Kidney (tissue), 14 donors: ENCODE measurements around the gene ACTL7B. TPM values are rescaled to one million over a fixed set of nuclear protein-coding genes. Genes with fewer than 3 reads are reported as not detected.

Experiments used
- DNase-seq, 5 donors: peaks; one replicate each; pipeline ENCODE4 v3.0.0-alpha.2; 2013 to 2020
- FAIRE-seq: peaks from 2 replicates; lab custom pipeline; 2012; peaks lifted over from hg19 to GRCh38; lab: Jason Lieb, UNC
- H3K27ac ChIP-seq, 2 donors: one replicate each; pipeline ENCODE4 v1.7.0; 2013; ENCODE audit warnings: low read depth in 2 of 2, low read length in 2 of 2, inconsistent platforms in 1 of 2
- H3K27me3 ChIP-seq: one replicate; pipeline ENCODE4 v1.7.1; 2013; ENCODE audit warnings: low read length, inconsistent platforms; ENCODE audit not compliant: control insufficient read depth, insufficient read depth
- H3K36me3 ChIP-seq, 3 donors: one replicate each; pipeline versions ENCODE4 v1.7.0 to v1.7.1; 2013; ENCODE audit warnings: low read length in 3 of 3, control low read depth in 1 of 3, inconsistent platforms in 1 of 3; ENCODE audit not compliant: insufficient read depth in 3 of 3, control insufficient read depth in 2 of 3
- H3K4me1 ChIP-seq, 3 donors: one replicate each; pipeline versions ENCODE4 v1.7.0 to v1.7.1; 2013; ENCODE audit warnings: low read length in 3 of 3, inconsistent platforms in 1 of 3, low read depth in 1 of 3; ENCODE audit not compliant: control insufficient read depth in 2 of 3, insufficient read depth in 2 of 3
- H3K4me3 ChIP-seq, 3 donors: one replicate each; pipeline versions ENCODE4 v1.7.0 to v1.8.1; 2013; ENCODE audit warnings: low read length in 3 of 3, control low read depth in 1 of 3, inconsistent platforms in 1 of 3
- H3K9ac ChIP-seq, 3 donors: one replicate each; pipeline versions ENCODE4 v1.7.0 to v1.7.1; 2013; ENCODE audit warnings: low read length in 3 of 3, control low read depth in 1 of 3, inconsistent platforms in 1 of 3
- H3K9me3 ChIP-seq, 3 donors: one replicate each; pipeline versions ENCODE4 v1.7.0 to v1.7.1; 2013; ENCODE audit warnings: low read length in 3 of 3, control low read depth in 1 of 3, inconsistent platforms in 1 of 3; ENCODE audit not compliant: control insufficient read depth in 2 of 3, insufficient read depth in 1 of 3
- CTCF ChIP-seq: IDR thresholded peaks from 3 replicates; pipeline ENCODE4 v1.5.1; 2012; ENCODE audit warnings: mild to moderate bottlenecking, moderate library complexity, borderline replicate concordance; ENCODE audit not compliant: insufficient read depth; ENCODE audit errors: extremely low read depth
- intact Hi-C: fragments of 100-400 bp; cut with DNase I; formaldehyde crosslinking; loops from one replicate; pipeline ENCODE4 v1.11.1; 2022
- polyA plus RNA-seq: library from polyadenylated mRNA; stranded (reverse); fragments of 350-450 nt; fragmentation: Illumina TruSeq; extraction: RNeasy Lipid Tissue Mini Kit (QIAGEN cat#74804); gene quantifications from one replicate; pipeline ENCODE4 v1.2.3, GENCODE V29; 2014; ENCODE audit warnings: low read depth, low replicate concordance; ENCODE audit not compliant: insufficient read depth
- total RNA-seq: library from RNA; stranded (reverse); fragmentation: NEBNext Ultra II Directional; extraction: Animal tissue kit (Norgen Biotek cat#: 25700); gene quantifications from one replicate; pipeline ENCODE4 v1.2.1, GENCODE V29; 2021
- donor health status: control.
- donor health status: control.
- donor health status: control.
- donor health status: control.
- donor health status: control.
- donor health status: DM: yes; HTN: yes; CAD: no.
- donor health status: Normal renal cell carcinoma (clear cell type).

ACTL7B gene
- total and polyA plus RNA-seq, 2 donors from 2014 or later = not detected

- H3K36me3 ChIP-seq = peaks cover 2 to 12% (median 5%) of the 10 kb centered on the region in 3 donors
- DNase-seq (no peak), FAIRE-seq (no peak)
- no peak overlapping the region for H3K4me3 ChIP-seq
- no peak overlapping the region for H3K27ac ChIP-seq
- intact Hi-C loops = no loop called here
- H3K9me3 ChIP-seq = no peaks in the 10 kb centered on the region
- H3K27me3 ChIP-seq = no peaks in the 10 kb centered on the region
- no peak overlapping the region for H3K9ac ChIP-seq
- no peaks in the 10 kb centered on the region for H3K4me1 ChIP-seq
- TF ChIP-seq CTCF = no peak
Observed at GRCh38 chr9:108867116-108867515, 11.3 kb upstream of the ACTL7B start.

GRCh38 chr9:108866001-108866420, 10.2 kb upstream of the ACTL7B start:
- H3K4me3 ChIP-seq = no peak overlapping the region
- no peaks in the 10 kb centered on the region for H3K4me1 ChIP-seq
- TF ChIP-seq CTCF = no peak
- H3K9me3 ChIP-seq = no peaks in the 10 kb centered on the region
- FAIRE-seq (no peak), DNase-seq (no peak)
- H3K27me3 ChIP-seq = no peaks in the 10 kb centered on the region
- H3K27ac ChIP-seq = no peak overlapping the region
- intact Hi-C loops = no loop called here
- H3K9ac ChIP-seq = no peak overlapping the region
- peaks cover under 1 to 5% (median under 1%) of the 10 kb centered on the region in 3 donors for H3K36me3 ChIP-seq

GRCh38 chr9:108865037-108865436, 9.3 kb upstream of the ACTL7B start:
- TF ChIP-seq CTCF = no peak
- no peak overlapping the region for H3K4me3 ChIP-seq
- H3K36me3 ChIP-seq = peaks cover 0 to 2% (median 0%) of the 10 kb centered on the region in 3 donors
- no peaks in the 10 kb centered on the region for H3K27me3 ChIP-seq
- no peaks in the 10 kb centered on the region for H3K4me1 ChIP-seq
- no peak overlapping the region for H3K27ac ChIP-seq
- intact Hi-C loops = no loop called here
- FAIRE-seq = no peak
- no peak overlapping the region for H3K9ac ChIP-seq
- DNase-seq = no peak
- H3K9me3 ChIP-seq = no peaks in the 10 kb centered on the region

GRCh38 chr9:108864446-108864845, 8.7 kb upstream of the ACTL7B start:
- Histone ChIP-seq H3K27ac (no peak overlapping the region), H3K9me3 (no peaks in the 10 kb centered on the region), H3K4me1 (no peaks in the 10 kb centered on the region), H3K9ac (no peak overlapping the region), H3K36me3 (peaks cover 0 to 2% (median 0%) of the 10 kb centered on the region in 3 donors), H3K4me3 (no peak overlapping the region), H3K27me3 (no peaks in the 10 kb centered on the region)
- no peak for DNase-seq
- no peak for FAIRE-seq
- no peak for TF ChIP-seq CTCF
- intact Hi-C loops = no loop called here
